Stimulated activated CD4-positive, alpha-beta T cell treated with anti-CD3 and anti-CD28 coated beads, TNF-alpha, amount 100 ng/mL, for 24 hours (primary cell): ENCODE data around the gene ORM1.
"Not testable (repeated sequence)": the region's sequence is repeated elsewhere in the genome, so short reads cannot be mapped to it uniquely, and the experiment has no call there.

ENCODE experiments used
- DNase-seq, 3 experiments: peaks; one replicate each; pipeline ENCODE4 v3.0.0-alpha.2; 2020; ENCODE audit warnings: low read depth in 3 of 3

Gene ORM1

GRCh38 chr9:114322831-114323531 is at the start of gene ORM1:
TSS of gene ORM1 (plus strand) at chr9:114323098. CDS start at chr9:114323134, 36 bp downstream.
- DNase-seq, result not testable (repeated sequence)

- DNase-seq, result no peak
Measured at GRCh38 chr9:114273461-114273881, 49.4 kb upstream of the ORM1 start.

GRCh38 chr9:114274217-114274616 is 48.7 kb upstream of the ORM1 start:
- no peak for DNase-seq

- DNase-seq, result no peak
Measured at GRCh38 chr9:114275246-114276004, 47.5 kb upstream of the ORM1 start.

GRCh38 chr9:114276908-114277821 is 45.7 kb upstream of the ORM1 start:
- DNase-seq, result no peak

- no peak for DNase-seq
Measured at GRCh38 chr9:114278356-114278755, 44.5 kb upstream of the ORM1 start.

GRCh38 chr9:114278881-114279570 is 43.9 kb upstream of the ORM1 start:
- no peak for DNase-seq

- DNase-seq, result no peak
Measured at GRCh38 chr9:114279693-114280092, 43.2 kb upstream of the ORM1 start.

- DNase-seq, result no peak
Measured at GRCh38 chr9:114280636-114281472, 42.0 kb upstream of the ORM1 start.

GRCh38 chr9:114281473-114282103 is 41.3 kb upstream of the ORM1 start:
- no peak for DNase-seq

GRCh38 chr9:114282104-114282485 is 40.8 kb upstream of the ORM1 start:
- no peak for DNase-seq

- no peak for DNase-seq
Measured at GRCh38 chr9:114282507-114282906, 40.4 kb upstream of the ORM1 start.

- peak in 1 of 3 experiments; percentile 11 for DNase-seq
Measured at GRCh38 chr9:114282926-114283325, 40.0 kb upstream of the ORM1 start.

GRCh38 chr9:114283551-114284111 is 39.3 kb upstream of the ORM1 start:
- DNase-seq, result no peak

GRCh38 chr9:114284316-114285060 is 38.4 kb upstream of the ORM1 start:
- no peak for DNase-seq

- DNase-seq, result no peak
Measured at GRCh38 chr9:114285166-114285867, 37.6 kb upstream of the ORM1 start.

- no peak for DNase-seq
Measured at GRCh38 chr9:114286146-114286679, 36.7 kb upstream of the ORM1 start.
